ENCODE data around the gene SPINK6.

GRCh38 chr5:148193202-148193601 lies 9.6 kb upstream of the SPINK6 start:
- TF ChIP-seq RBBP5 (IDR thresholded peaks at IDR 0.05; ENCODE audit: borderline replicate concordance, low read depth, low read length) (no peak), POLR2AphosphoS5 (IDR thresholded peaks at IDR 0.05; ENCODE audit: low read depth, low read length) (no peak)

Measured in H1 (cell line).